ENCODE measurements around the gene CENPA.
"Not testable (repeated sequence)": the region's sequence is repeated elsewhere in the genome, so short reads cannot be mapped to it uniquely, and the experiment has no call there.

Gene CENPA

GRCh38 chr2:26785431-26786206 lies at the start of gene CENPA:
CENPA (plus strand) TSS chr2:26786056; CDS start chr2:26786197, 141 bp downstream.
- peak; percentile 91 for DNase-seq

GRCh38 chr2:26737221-26737620 lies 48.6 kb upstream of the CENPA start:
- no peak for DNase-seq

GRCh38 chr2:26738481-26738880 lies 47.4 kb upstream of the CENPA start:
- no peak for DNase-seq

GRCh38 chr2:26739514-26739913 lies 46.3 kb upstream of the CENPA start:
- no peak for DNase-seq

GRCh38 chr2:26740346-26740745 lies 45.5 kb upstream of the CENPA start:
- DNase-seq, result no peak

GRCh38 chr2:26740890-26741302 lies 45.0 kb upstream of the CENPA start:
- DNase-seq, result no peak

GRCh38 chr2:26742048-26742770 lies 43.6 kb upstream of the CENPA start:
- no peak for DNase-seq

GRCh38 chr2:26743852-26744251 lies 42.0 kb upstream of the CENPA start:
- no peak for DNase-seq

- no peak for DNase-seq
Observed at GRCh38 chr2:26744953-26745352, 40.9 kb upstream of the CENPA start.

GRCh38 chr2:26745609-26746327 lies 40.1 kb upstream of the CENPA start:
- DNase-seq, result peak; percentile 81

GRCh38 chr2:26746934-26747333 lies 38.9 kb upstream of the CENPA start:
- no peak for DNase-seq

GRCh38 chr2:26749787-26750420 lies 36.0 kb upstream of the CENPA start:
- not testable (repeated sequence) for DNase-seq

- not testable (repeated sequence) for DNase-seq
Observed at GRCh38 chr2:26750467-26750866, 35.4 kb upstream of the CENPA start.

- no peak for DNase-seq
Observed at GRCh38 chr2:26752656-26753055, 33.2 kb upstream of the CENPA start.

GRCh38 chr2:26754539-26754938 lies 31.3 kb upstream of the CENPA start:
- no peak for DNase-seq

- DNase-seq, result no peak
Observed at GRCh38 chr2:26754972-26755670, 30.7 kb upstream of the CENPA start.

GRCh38 chr2:26756337-26756736 lies 29.5 kb upstream of the CENPA start:
- no peak for DNase-seq

- peak; percentile 49 for DNase-seq
Observed at GRCh38 chr2:26757873-26758789, 27.7 kb upstream of the CENPA start.

- DNase-seq, result no peak
Observed at GRCh38 chr2:26758790-26759321, 27.0 kb upstream of the CENPA start.

GRCh38 chr2:26759845-26760244 lies 26.0 kb upstream of the CENPA start:
- no peak for DNase-seq

GRCh38 chr2:26760991-26761390 lies 24.9 kb upstream of the CENPA start:
- not testable (repeated sequence) for DNase-seq
